Cortex of kidney (tissue), 1 donor: ENCODE data around the gene NT5DC4.
"Not testable (repeated sequence)": the region's sequence is repeated elsewhere in the genome, so short reads cannot be mapped to it uniquely, and the experiment has no call there.

Source experiments
- DNase-seq: peaks from one replicate; lab custom pipeline; 2025; lab: John Stamatoyannopoulos, UW

NT5DC4 gene

DNA sequence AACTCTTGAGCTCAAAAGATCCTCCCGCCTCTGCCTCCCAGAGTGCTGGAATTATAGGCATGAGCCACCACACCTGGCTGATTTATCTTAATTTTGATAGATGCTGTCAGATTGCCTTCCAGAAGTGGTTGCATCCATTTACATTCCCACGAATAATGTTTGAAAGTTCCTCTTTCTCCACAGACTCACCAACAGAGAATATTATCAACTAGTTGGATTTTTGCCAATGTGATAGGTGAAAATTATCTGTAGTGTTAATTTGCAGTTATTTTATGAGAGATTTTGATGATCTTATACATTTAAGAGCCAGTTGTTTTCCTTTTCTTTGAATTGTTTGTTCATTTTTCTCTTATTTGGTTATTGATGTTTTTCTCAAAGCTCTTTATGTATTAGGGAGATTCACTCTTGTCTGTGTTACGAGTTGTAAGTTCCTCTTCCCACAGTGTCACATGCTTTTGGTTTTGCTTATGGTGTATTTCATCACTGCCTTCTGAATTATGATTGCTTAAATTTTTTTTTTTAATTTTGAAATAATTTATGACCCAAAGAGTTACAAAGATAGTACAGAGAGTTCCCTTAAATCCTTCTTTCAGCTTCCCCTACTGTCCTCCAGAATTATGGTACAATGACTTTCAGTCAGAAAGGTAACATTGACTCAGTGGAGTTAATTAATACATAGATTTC, 20.7 kb upstream of the NT5DC4 start:
- no peak for DNase-seq

DNA sequence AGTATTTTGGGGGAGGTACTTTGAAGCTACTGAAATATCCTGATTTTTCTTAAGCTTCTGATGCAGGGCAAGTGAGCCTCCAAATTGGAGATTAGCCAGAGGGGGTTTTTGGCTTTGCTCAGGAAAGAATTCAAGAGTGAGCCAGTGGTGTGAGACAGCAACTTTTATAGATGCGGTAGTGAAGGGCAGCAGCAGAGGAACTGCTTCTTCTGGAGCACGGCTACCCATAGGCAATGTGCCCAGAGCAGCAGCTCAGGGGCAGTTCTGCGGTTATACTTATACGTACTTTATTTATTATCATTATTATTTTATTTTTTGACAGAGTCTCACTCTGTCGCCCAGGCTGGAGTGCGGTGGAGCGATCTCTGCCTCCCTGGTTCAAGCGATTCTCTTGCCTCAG, 19.8 kb upstream of the NT5DC4 start:
- no peak for DNase-seq

DNA sequence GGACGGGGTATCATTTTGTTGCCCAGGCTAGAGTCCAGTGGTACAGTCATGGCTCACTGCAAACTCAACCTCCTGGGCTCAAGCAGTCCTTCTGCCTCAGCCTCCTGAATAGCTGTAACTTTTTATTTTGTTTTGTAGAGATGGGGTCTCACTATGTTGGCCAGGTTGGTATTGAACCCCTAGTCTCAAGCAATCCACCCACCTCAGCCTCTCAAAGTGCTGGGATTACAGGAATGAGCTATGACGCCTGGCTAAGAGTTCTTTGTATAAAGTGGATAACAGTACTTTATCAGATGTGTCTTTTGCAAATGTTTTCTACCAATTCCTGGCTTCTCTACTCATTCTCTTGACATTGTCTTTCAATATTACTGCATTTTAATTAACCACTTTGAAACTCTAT, 17.1 kb upstream of the NT5DC4 start:
- DNase-seq = no peak

DNA sequence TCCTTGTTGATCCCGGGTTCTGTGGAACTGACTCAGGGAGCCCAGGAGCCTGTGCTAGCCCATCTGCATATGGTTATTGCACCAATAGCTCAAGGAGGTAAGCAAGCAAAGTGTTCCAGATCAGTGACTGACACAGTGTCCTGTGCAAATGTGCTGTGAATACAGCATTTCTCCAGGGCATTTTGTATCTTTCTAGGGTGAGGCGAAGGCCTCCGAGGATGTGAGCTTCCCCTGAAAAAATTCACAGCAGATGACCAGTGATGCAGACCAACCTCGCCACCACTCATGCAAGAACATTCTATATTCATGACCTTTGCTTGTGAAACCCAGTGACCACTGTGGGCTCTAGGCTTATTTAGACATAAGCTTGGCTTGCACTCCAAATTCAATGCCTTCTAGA, 15.2 kb upstream of the NT5DC4 start:
- no peak for DNase-seq

DNA sequence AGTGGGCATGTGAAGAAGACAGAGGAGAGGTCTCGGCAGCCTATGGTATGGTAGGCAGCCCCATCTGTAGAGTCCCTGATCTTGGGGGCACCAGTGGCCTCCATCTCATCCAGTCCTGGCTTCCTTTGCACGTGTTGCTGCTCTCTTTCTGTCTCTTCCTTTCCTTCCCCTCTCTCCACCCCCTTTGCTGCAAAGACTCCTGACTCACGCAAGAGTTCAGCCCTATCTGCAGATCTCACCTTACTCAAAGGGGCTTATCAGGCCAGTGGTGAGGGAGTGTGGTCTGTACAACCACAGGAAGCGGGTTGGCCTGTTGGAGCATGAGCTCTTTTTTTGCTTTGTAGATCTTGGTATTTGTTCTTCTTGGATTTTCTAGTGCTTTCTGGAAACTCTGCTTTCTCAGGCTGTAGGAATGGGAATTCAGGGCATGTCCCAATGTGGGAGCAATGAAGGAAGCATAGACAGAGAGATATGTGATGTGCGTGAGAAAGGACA, 14.6 kb upstream of the NT5DC4 start:
- no peak for DNase-seq

DNA sequence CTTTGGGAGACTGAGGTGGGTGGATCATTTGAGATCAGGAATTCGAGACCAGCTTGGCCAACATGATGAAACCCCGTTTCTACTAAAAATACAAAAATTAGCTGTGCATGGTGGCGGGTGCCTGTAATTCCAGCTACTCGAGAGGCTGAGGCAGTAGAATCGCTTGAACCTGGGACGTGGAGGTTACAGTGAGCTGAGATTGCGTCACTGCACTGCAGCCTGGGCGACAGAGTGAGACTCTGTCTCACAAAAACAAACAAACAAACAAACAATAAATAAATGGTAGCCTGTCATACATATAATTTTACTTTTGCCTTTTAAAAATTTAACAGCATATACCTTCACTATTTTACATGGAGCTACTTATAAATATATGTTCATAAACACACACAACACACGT, 13.9 kb upstream of the NT5DC4 start:
- DNase-seq = not testable (repeated sequence)

DNA sequence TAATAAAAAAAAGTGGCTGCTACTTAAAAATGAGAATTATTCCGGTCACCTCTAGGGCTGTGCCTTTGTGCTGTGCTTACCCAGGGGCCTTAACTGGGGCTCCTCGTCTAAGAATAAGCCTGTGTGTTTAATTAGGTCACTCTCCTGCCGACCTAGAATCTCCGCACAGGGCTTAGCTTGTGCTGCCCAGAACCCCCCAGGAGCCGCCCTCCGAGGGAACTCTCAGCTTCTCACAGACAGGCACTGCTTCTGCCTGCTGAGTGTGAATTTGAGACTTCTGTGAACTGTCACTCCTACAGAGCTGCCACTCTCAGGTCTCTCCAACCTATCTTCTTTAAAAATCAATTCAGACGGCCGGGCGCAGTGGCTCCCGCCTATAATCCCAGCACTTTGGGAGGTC, 11.9 kb upstream of the NT5DC4 start:
- no peak for DNase-seq

DNA sequence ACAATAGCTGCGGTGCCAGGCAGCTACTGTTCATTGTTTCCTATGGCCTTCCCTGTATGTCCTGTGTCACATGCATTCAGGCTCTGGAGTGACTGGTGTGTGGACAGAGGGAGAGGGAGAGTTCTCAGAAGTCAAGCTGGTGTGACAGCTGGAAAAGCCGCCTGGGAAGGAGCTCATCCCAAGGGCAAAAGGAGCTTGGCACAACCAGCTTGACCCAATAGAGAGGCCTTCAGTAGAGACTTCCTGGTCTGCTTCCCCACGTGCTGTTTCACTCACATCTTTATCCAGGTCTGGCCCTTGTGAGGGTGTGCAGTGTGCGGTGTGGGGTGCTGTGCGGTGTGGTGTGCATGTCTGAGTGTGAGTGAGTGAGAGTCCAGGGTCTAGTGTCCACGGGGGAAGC, 11.1 kb upstream of the NT5DC4 start:
- no peak for DNase-seq

DNA sequence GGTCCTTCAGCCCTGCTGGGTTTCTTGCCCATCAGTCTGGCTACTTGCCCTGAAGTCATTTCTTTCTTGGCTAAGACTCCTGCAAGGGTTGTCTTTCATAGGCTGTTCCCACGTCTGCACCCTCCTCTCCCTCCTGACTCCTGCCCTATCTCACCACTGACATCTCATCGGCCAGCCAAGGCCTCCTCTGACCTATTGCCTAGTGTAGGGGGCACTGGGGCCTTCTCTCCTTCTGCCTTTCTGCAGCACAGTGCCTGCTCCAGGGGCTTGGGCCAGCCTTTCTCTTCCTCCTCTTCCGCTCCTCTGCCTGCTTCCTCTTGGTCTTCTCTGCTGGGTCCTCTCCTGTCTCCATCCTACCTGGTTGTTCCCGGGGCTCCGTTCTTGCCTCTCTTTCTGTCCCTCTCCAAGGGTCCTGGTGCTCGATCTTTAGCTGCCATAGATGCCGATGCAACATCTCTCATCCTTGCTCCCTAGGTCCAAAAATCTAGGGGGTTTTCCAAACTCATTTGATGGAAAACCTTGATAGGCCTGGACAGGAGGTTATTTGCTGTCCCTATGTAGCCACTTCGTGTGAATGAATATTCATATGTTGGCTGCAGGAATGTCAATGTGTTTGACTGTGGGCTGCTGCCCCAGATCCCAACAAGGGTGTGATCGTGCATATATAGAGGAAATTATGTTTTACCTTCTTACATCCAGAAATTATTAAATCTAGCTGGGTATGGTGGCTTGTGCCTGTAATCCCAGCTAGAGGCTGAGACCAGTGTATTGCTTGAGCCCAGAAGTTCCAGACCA, 9.7 kb upstream of the NT5DC4 start:
- no peak for DNase-seq

DNA sequence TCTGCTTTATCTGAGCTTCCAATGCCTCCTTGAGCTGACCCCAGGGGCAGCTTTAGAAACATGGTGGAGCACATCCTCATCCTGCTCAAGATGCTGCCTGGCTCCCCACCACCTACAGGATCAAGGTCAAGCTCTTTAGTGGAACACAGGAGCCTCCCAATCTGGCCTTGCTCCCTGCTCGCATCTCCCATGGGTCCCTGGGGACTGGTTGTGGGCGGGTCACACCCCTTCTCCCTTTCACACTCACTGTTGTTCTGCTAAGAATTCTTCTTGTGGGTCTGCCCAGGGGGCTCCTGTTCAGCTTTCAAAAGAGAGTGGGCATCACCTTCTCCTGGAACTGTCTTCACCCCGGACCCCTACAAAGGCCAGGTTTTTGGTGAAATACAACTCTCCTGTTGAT, 8.4 kb upstream of the NT5DC4 start:
- DNase-seq = no peak

DNA sequence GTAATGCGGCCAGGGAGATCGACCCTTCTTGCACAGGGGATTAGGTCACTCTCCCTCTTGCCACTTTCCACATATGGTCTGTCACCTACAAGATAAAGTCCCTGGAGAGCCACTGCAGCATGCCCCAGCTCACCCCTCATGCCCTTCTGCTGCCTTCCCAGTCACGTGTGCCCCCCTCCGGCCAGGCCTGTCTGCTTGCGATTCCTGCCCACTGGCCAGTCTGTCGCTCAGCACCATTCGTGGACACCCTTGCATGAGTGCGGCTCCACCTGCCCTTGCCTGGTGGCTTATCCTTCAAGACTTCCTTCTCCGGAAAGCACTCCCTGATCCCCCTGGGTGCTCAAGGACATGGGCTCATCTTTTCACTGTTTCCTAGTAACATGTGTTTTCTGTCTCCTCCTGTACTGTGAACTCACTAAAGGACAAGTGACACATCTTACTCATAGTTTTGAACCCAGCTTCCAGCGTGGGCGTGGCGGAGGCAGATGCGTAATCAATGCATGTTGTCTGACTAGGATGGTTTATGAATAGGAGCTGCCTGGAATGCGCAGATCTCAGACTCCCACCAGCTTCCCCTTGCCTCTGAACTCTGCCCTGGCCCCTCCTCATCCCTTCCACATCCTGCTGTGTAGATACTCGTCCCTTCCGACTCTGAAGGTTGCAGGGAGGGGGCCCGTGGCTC, 7.8 kb upstream of the NT5DC4 start:
- peak; percentile 28 for DNase-seq

DNA sequence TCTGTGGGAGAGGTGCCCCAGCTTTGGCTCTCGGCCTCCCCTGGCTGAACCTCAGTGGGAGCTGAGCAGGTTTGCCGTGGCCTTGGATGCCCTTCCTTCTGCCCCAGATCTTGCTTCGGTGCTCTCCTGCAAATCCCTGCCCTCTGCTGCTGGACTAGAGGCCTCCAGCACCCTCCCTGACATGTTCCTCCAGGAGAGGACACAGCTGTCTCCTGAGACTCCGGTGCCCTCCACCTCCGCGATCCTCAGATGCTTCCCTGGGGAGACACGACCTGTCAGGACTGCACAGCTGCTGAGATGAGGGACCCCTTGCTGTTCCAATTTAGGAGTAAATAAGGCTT, 7.3 kb upstream of the NT5DC4 start:
- DNase-seq = no peak

DNA sequence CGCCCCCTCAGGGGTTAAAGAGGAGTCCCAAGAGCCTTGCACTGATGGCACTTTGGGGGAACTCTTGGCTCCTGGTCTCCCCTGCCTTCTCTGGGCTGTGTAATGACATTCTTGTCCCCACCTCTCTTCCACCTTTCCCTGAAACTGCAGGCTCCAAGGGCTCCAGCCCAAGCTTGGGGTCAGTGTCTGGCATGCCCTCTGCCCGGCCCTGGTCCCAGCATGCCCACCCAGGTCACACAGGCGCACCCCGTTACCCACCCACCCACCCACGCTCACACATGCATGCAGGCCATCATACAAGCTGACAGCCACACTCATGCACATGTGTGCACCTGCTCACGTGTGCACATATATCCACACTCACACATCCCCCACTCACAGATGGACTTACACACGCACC, 6.9 kb upstream of the NT5DC4 start:
- DNase-seq = no peak

DNA sequence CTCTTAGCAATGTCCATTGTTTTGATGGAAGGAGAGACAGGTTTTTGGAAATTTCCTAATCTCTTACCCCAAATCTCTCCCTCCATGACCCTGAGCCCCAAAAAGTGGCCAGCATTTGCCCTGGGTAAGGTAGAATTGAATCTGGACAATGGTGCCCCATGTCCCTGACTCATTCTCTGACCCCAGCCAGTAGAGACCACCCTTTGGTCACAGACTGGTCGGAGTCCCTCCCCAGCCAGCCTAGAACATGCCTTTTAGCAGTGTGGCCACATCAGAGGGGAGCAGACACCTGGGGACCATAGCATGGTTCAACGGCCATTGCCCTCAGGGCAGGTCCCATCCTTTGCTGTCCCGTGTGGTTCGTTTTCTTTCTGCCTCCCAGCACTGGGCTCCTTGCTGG, 6.5 kb upstream of the NT5DC4 start:
- no peak for DNase-seq

DNA sequence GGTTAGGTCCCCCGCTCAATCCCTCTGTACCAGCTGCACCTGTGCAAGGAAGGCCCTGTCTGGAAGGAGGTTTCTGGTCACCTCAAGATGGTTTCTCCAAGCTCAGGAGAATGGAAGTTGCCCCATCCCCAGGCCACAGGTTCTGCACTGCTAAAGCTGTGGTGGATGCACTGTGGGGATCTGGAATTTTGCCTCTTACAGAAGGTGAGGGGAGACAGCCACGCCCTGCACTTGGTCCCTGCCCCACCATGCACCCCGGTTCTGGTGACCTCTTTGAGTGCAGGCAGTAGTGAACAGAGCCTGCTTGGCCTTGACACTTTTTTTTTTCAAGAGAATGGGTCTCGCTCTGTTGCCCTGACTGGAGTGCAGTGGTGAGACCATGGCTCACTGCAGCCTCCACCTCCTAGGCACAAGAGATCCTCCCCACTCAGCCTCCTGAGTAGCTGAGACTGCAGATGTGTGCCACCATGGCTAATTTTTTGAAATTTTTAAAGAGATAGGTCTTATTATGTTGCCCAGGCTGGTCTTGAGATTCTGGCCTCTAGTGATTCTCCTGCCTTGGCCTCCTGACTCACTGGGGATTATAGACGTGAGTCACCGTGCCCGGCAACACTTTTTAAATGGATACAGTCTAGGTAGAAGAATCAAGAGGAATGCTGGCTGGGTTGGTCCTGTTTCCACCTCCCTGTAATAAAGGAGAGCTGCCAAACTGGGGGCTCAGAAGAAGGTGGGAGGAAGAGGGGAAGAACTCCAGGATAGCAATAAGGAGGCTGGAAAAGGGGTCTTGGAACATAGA, 5.8 kb upstream of the NT5DC4 start:
- DNase-seq = no peak

DNA sequence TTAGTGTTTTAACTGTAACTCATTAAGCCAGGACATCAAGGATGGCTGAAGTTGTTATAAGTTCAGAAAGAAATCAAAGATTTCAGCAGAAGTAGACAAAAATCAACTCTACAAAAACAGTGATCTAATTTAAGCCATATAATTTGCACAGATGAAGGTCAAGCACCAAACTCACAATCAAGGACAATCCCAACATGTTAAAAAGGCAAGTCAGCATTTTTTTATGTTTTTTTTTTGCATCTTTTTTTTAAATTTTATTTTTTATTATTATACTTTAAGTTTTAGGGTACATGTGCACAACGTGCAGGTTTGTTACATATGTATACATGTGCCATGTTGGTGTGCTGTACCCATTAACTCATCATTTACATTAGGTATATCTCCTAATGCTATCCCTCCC, 4.7 kb upstream of the NT5DC4 start:
- not testable (repeated sequence) for DNase-seq

DNA sequence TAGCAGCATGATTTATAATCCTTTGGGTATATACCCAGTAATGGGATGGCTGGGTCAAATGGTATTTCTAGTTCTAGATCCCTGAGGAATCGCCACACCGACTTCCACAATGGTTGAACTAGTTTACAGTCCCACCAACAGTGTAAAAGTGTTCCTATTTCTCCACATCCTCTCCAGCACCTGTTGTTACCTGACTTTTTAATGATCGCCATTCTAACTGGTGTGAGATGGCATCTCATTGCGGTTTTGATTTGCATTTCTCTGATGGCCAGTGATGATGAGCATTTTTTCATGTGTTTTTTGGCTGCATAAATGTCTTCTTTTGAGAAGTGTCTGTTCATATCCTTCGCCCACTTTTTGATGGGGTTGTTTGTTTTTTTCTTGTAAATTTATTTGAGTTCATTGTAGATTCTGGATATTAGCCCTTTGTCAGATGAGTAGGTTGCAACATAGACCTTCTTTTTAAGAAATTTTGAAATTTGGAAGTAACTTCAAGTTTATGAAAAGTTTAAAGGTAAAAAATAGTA, 3.9 kb upstream of the NT5DC4 start:
- DNase-seq = not testable (repeated sequence)

DNA sequence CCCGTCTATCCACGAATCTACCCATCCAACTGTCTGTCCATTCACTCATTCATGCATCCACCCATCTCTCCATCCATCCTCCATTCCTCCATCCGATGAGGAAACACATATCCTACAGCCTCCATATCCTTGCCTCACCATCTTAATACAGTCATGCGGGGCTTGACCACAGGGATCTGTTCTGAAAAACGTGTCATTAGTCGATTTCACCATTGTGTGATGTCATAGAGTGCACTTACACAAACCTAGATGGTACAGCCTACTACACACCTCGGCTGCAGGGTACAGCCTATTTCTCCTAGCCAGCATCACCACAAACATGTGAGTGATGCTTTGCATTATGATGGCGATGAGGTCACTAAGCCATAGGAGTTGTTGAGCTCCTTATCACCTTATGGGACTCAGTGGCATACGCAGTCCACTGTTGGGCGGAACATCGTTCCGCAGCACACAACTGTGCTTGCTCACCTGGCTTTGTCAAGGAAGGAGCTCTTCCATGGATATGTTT, 1.9 kb upstream of the NT5DC4 start:
- no peak for DNase-seq

DNA sequence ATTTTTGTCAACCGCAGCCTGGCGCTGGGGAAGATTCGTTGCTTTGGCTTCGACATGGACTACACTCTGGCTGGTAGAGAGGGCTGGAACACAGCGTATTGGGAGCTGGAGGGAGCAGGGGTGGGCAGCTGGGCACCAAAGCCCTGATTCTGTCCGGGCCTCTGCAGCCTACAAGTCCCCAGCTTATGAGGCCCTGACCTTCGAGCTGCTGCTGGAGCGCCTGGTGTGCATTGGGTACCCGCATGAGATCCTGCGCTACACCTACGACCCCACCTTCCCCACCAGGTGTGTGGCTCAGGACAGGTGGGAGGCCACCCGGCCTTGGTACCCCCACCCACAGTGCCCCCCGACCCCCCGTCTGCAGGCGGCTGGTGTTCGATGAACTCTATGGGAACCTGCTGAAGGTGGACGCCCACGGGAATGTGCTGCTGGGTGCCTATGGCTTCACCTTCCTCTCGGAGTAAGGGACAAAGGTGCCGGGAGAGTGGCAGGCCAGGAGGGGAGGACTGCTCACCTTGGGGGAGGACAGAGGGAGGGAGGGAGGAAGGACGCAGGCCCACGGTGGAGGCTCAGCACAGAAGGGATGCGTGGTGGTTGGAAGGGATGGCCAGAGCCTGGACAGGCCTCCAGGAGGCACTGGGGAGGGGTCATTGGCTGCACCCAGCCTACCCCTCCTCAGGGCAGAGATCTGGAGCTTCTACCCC, 1.2 kb downstream of the NT5DC4 start:
- no peak for DNase-seq

DNA sequence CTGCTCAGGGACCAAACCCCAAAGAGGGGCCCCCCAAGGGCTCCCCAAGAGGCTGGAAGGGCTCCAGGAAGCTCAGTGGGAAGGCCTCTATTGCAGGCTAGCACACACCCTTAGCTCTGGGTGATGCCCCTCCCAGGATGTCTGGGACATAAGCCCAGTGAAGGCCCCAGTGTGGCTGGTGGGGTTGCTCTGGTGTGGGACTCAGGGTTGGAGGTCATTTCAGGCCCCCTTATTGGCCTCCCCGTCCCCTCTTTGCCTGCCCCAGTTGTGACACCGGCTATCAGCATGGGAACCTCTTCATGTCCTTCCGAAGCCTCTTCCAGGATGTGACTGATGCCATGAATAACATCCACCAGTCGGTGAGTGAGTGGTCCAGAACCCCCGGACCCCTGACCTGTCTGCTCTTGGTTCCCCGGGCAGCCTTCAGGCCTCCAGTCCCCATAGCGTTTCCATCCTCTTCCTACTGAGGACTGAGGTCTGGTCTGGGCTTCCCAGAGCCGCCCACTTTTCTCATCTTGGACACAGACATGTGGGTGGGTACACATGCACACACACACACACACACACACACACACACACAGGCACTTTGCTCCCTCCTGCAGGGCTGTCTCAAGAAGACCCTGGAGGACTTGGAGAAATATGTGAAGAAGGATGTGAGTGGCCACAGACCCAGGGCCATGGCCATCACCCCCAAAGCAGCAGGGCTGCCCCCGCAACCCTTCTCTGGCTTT, 2.2 kb downstream of the NT5DC4 start:
- DNase-seq = no peak

DNA sequence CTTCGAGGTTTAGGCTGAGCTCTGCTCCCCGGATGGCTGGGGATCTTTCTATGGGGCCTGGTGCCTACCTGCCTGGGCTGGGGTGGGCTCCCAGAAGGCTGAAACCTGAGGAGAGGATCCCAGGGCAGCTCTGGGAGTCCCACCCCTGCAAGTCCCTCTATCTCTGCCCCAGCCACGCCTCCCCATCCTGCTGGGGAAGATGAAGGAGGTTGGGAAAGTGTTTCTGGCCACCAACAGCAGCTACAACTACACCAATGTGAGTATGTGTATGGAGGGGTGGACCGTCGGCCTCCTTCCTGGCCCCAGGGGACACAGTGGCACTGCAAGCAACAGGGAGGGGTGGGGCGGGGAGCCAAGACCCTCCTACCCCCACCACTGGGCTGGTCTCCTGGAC, 2.7 kb downstream of the NT5DC4 start:
- DNase-seq = no peak
